Measurements from ENCODE around the gene PARP11. TPM values are rescaled to one million over a fixed set of nuclear protein-coding genes. Genes with fewer than 3 reads are reported as not detected.

PARP11 gene, protein sequence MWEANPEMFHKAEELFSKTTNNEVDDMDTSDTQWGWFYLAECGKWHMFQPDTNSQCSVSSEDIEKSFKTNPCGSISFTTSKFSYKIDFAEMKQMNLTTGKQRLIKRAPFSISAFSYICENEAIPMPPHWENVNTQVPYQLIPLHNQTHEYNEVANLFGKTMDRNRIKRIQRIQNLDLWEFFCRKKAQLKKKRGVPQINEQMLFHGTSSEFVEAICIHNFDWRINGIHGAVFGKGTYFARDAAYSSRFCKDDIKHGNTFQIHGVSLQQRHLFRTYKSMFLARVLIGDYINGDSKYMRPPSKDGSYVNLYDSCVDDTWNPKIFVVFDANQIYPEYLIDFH
- total RNA-seq (2021; fragmentation: NEBNext Ultra II Directional; extraction: Animal tissue kit (Norgen Biotek cat#: 25700)) (12.8 and 13.3 TPM in 2 replicates), polyA plus RNA-seq (2011; rRNA removed) (3.4 and 4.2 TPM in 2 replicates), polyA minus RNA-seq (2011; rRNA and poly(A)+ RNA removed) (7.2 and 9.8 TPM in 2 replicates)
- polyA plus RNA-seq (2011; cell fraction: cytosol; rRNA removed): 5.6 TPM
- 2.7 TPM for polyA plus RNA-seq (2011; cell fraction: nucleus; rRNA removed)
- 4.0 to 6.0 TPM (median 4.8 TPM) in 4 replicates for polyA plus RNA-seq (2012, experiment 1 of 2)
- 0.41 TPM for polyA plus RNA-seq (2012, experiment 2 of 2)
- polyA plus RNA-seq (2013, experiment 1 of 2): 4.9 TPM
- polyA plus RNA-seq (2013, experiment 2 of 2): 4.4 TPM
- 8.9 TPM for polyA minus RNA-seq (2011; cell fraction: cytosol; rRNA and poly(A)+ RNA removed)
- 13.5 TPM for polyA minus RNA-seq (2011; cell fraction: nucleus; rRNA and poly(A)+ RNA removed)
- long read RNA-seq, experiment 1, full-length matches to known transcripts: 1 of 5 reads
- long read RNA-seq, experiment 1, partial matches to known transcripts: 0 of 5 reads
- long read RNA-seq, experiment 1, other reads (novel, unspliced or antisense): 4 of 5 reads
- long read RNA-seq, experiment 2, full-length matches to known transcripts: 2 of 10 reads
- long read RNA-seq, experiment 2, partial matches to known transcripts: 1 of 10 reads
- long read RNA-seq, experiment 2, other reads (novel, unspliced or antisense): 7 of 10 reads

DNA sequence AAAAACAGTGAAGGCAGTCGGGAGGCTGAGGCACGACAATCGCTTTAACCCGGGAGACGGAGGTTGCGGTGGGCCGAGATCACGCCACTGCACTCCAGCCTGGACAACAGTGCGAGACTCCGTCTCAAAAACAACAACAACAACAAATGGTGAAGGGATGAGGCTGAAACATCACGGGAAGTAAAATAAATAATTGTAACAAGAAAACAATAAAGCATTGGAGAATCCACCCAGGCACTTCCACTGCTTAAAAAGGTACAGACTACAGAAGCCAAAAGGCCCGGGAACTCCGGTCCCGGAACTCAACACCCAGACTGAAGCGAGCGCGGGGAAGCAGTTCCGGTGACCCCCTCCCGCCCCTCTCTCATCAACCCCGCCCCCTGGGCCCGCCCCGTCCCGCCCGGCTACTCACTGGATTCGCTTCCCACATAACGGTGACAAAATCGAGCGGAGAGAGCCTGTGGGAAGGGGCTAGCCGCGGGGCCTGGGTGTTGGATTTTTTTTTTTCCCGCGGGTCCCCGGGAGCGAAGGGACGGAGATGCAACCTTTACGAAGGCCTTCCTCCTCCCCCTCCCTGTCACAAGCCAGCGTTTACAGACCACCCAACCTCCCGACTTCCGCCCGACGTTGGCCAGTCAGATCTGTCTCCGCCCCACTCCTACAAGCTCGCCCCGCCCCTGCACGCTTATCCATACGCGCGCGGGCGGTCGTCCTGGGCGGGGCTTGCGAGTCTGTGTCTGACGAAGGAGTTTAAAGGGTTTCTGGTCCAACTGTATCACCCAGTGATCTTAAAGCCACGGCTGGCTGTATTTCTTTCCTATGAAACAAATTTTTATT, at the start of gene PARP11:
Gene PARP11, minus strand, starts transcription at position 600 of the 837 bp plus-strand sequence. Its CDS starts 170 bp downstream, at position 430.
- Histone ChIP-seq H3K18ac (ENCODE audit: extremely low read depth, low read length) (no peak within 1 kb of the TSS; the same call in 1 of the 2 replicates), H2BK120ac (replicated peaks; ENCODE audit: low read depth, low read length) (no peak within 1 kb of the TSS), H3K9me3 (ENCODE audit: insufficient read depth in 2 of 2, low read depth in 1 of 2, low read length in 1 of 2) (no peaks in the 10 kb centered on the region), H2AK5ac (ENCODE audit: low read depth, low read length) (no peak within 1 kb of the TSS), H3K27me3 (replicated peaks in 1 of 4; ENCODE audit: control insufficient read depth in 3 of 4, extremely low read depth in 1 of 4, insufficient read depth in 3 of 4, low read length in 3 of 4) (no peaks in the 10 kb centered on the region), H3K4ac (replicated peaks; ENCODE audit: insufficient read length, low read depth, low read length) (peak within 1 kb of the TSS; percentile 79), H4K5ac (ENCODE audit: insufficient read length, low read depth, low read length) (peak within 1 kb of the TSS; percentile 68), H2BK15ac (ENCODE audit: low read length) (no peak within 1 kb of the TSS), H3K4me1 (replicated peaks in 1 of 4; ENCODE audit: control insufficient read depth in 3 of 4, insufficient read depth in 4 of 4, low read length in 3 of 4) (peaks cover 0 to 11% (median 4%) of the 10 kb centered on the region in 4 experiments; a peak in 4 of 7 replicates), H3K79me2 (ENCODE audit: control insufficient read depth in 1 of 2, insufficient read depth in 2 of 2, low read length in 2 of 2) (peaks cover 0 to 43% of the 10 kb centered on the region in 2 experiments; a peak in 3 of 4 replicates), H3K4me3 (ENCODE audit: extremely low read depth in 1 of 4, insufficient read depth in 2 of 4, low read depth in 3 of 4, low read length in 4 of 4) (peak within 1 kb of the TSS; percentile 77 to 88 (median 86)), H2BK5ac (ENCODE audit: low read depth, low read length) (0 out of 2 replicates have a peak within 1 kb of the TSS, but pooled peaks have one; percentile 10), H3K36me3 (ENCODE audit: control insufficient read depth in 2 of 4, insufficient read depth in 4 of 4, low read length in 3 of 4) (no peaks in the 10 kb centered on the region), H4K8ac (ENCODE audit: extremely low read depth, insufficient read depth, low read length) (peak within 1 kb of the TSS; percentile 71; the same call in 1 of the 2 replicates), H3K4me2 (ENCODE audit: insufficient read depth in 1 of 2, low read depth in 2 of 2, low read length in 2 of 2) (peak within 1 kb of the TSS; percentile 78 to 95), H4K91ac (replicated peaks; ENCODE audit: insufficient read length, low read length) (no peak within 1 kb of the TSS), H3K9ac (replicated peaks in 1 of 4; ENCODE audit: extremely low read depth in 1 of 4, low read depth in 3 of 4, low read length in 3 of 4) (peak within 1 kb of the TSS; percentile 41 to 89 (median 54)), H3K23ac (ENCODE audit: insufficient read length) (no peak within 1 kb of the TSS), H3K23me2 (ENCODE audit: low read depth, low read length) (peaks cover 2% of the 10 kb centered on the region; the same call in 1 of the 2 replicates), H2BK12ac (ENCODE audit: low read depth, low read length) (no peak within 1 kb of the TSS), H4K20me1 (replicated peaks in 1 of 2; ENCODE audit: control insufficient read depth in 1 of 2, insufficient read depth in 2 of 2, low read length in 2 of 2) (no peaks in the 10 kb centered on the region), H3K27ac (ENCODE audit: low read depth, low read length) (peak within 1 kb of the TSS; percentile 43; the same call in 1 of the 2 replicates), H3K14ac (ENCODE audit: insufficient read length) (no peak within 1 kb of the TSS), H2AFZ (ENCODE audit: low read length) (peak within 1 kb of the TSS; percentile 83), H2BK20ac (ENCODE audit: low read length) (no peak within 1 kb of the TSS), H3K56ac (replicated peaks; ENCODE audit: insufficient read length, low read depth, low read length) (no peak within 1 kb of the TSS), H3K79me1 (ENCODE audit: low read depth, low read length) (peaks cover 4% of the 10 kb centered on the region)
- 1% methylated on average over 49 of the region's 55 CpGs; no CpG with 5 or more reads in 1 of the 2 experiments for WGBS, 2 experiments (ENCODE audit: extremely low coverage in 1 of 2, insufficient coverage in 1 of 2, insufficient read length in 1 of 2, insufficient replicate concordance in 2 of 2, low coverage in 1 of 2, low lambda C conversion rate in 2 of 2, missing lambda C conversion rate in 1 of 2)
- ChIA-PET CTCF (ENCODE audit: partially characterized antibody) (interaction anchor here (1.0 kb wide), 2 partner anchors 56 to 90 kb away, joined by 3 to 4 read pairs; no protein-coding TSS in a partner anchor), POLR2A (ENCODE audit: partially characterized antibody) (interaction anchor here (0.6 to 0.7 kb wide), 2 partner anchors 33 to 135 kb away, joined by 3 read pairs; no protein-coding TSS in a partner anchor)
- DNase-seq (ENCODE audit: low read depth in 1 of 2, low spot score in 2 of 2) (peak; percentile 84 to 95), FAIRE-seq (peak; percentile 79)
- no peak for TF ChIP-seq SUZ12 (IDR thresholded peaks at IDR 0.05; ENCODE audit: low read length)
- 0 out of 2 replicates have a peak, but pooled peaks have one; percentile 36 for TF ChIP-seq RBBP5 (IDR thresholded peaks at IDR 0.05; ENCODE audit: borderline replicate concordance, low read depth, low read length)
- TF ChIP-seq KDM4A (IDR thresholded peaks at IDR 0.05; ENCODE audit: low read depth, low read length, severe bottlenecking): peak; percentile 60
- TF ChIP-seq BACH1 (IDR thresholded peaks at IDR 0.05; ENCODE audit: low read length): no peak
- TF ChIP-seq GABPA (IDR thresholded peaks at IDR 0.05; ENCODE audit: borderline replicate concordance, insufficient read depth, low read length): peak; percentile 70; the same call in 1 of the 2 replicates
- TF ChIP-seq CHD2 (IDR thresholded peaks at IDR 0.05; ENCODE audit: low read length): no peak
